WTC11 (cell line): ENCODE data around the gene DENND1B. TPM values are rescaled to one million over a fixed set of nuclear protein-coding genes. Genes with fewer than 3 reads are reported as not detected.

Source experiments
- ATAC-seq: fragments of 200-7000 bp; cut with Tn5 transposase; 2 replicates; pipeline ENCODE4 v1.10.0; 2021; ENCODE audit warnings: mild to moderate bottlenecking, moderate library complexity
- CTCF ChIA-PET: fragments of 300-600 bp; sonication (Branson Sonifier 250); formaldehyde crosslinking; loops from one replicate; lab custom pipeline; 2021; ENCODE audit warnings: antibody characterized with exemption; lab: Charles Lee
- POLR2A ChIA-PET: fragments of 350-600 bp; sonication (Branson Sonifier 250); formaldehyde crosslinking; loops from one replicate; lab custom pipeline; 2021; ENCODE audit warnings: antibody characterized with exemption; lab: Charles Lee
- DNase-seq: peaks from one replicate; pipeline ENCODE4 v3.0.0; 2021; ENCODE audit warnings: low spot score
- H3K27ac Mint-ChIP-seq: 2 replicates; pipeline ENCODE4 v1.8.0; 2021; ENCODE audit warnings: mixed read lengths
- H3K27me3 Mint-ChIP-seq: 2 replicates; pipeline ENCODE4 v1.8.0; 2021; ENCODE audit warnings: low read depth, mild to moderate bottlenecking, moderate library complexity, mixed read lengths
- H3K36me3 Mint-ChIP-seq: 2 replicates; pipeline ENCODE4 v1.8.0; 2021; ENCODE audit warnings: mixed read lengths
- H3K4me1 Mint-ChIP-seq: 2 replicates; pipeline ENCODE4 v1.8.0; 2022; ENCODE audit warnings: mixed read lengths
- H3K4me3 Mint-ChIP-seq: 2 replicates; pipeline ENCODE4 v1.8.0; 2021; ENCODE audit warnings: mild to moderate bottlenecking, moderate library complexity, mixed read lengths
- H3K9me3 Mint-ChIP-seq: 2 replicates; pipeline ENCODE4 v1.8.0; 2021; ENCODE audit warnings: mixed read lengths
- ELF4 ChIP-seq: sonication (generic); formaldehyde crosslinking; IDR thresholded peaks from 2 replicates; pipeline ENCODE4 v1.8.1; 2022; ENCODE audit warnings: low read depth, mild to moderate bottlenecking, moderate library complexity, missing genetic modification reagents
- ESRRA ChIP-seq: sonication (generic); formaldehyde crosslinking; IDR thresholded peaks from 2 replicates; pipeline ENCODE4 v1.8.1; 2022; ENCODE audit warnings: mild to moderate bottlenecking, missing genetic modification reagents, borderline replicate concordance
- FOXJ3 ChIP-seq: sonication (generic); formaldehyde crosslinking; IDR thresholded peaks from 2 replicates; pipeline ENCODE4 v1.9.0; 2021; ENCODE audit warnings: missing genetic modification reagents, mild to moderate bottlenecking, borderline replicate concordance
- FOXK1 ChIP-seq: sonication (generic); formaldehyde crosslinking; IDR thresholded peaks from 2 replicates; pipeline ENCODE4 v1.8.0; 2022; ENCODE audit warnings: mild to moderate bottlenecking, moderate library complexity, missing genetic modification reagents
- GABPB1 ChIP-seq: sonication (generic); formaldehyde crosslinking; IDR thresholded peaks from 2 replicates; pipeline ENCODE4 v1.8.1; 2023; ENCODE audit warnings: mild to moderate bottlenecking, missing genetic modification reagents
- HMGA2 ChIP-seq: fragments of 250-450 bp; sonication (Bioruptor Pico); IDR thresholded peaks from 2 replicates; pipeline ENCODE4 v1.4.0; 2021; ENCODE audit warnings: mild to moderate bottlenecking, moderate library complexity
- KAT7 ChIP-seq: sonication (generic); formaldehyde crosslinking; IDR thresholded peaks from 2 replicates; pipeline ENCODE4 v1.8.1; 2023; ENCODE audit warnings: missing genetic modification reagents, mild to moderate bottlenecking, borderline replicate concordance
- NFE2L1 ChIP-seq: sonication (generic); formaldehyde crosslinking; IDR thresholded peaks from 2 replicates; pipeline ENCODE4 v1.8.1; 2023; ENCODE audit warnings: missing genetic modification reagents
- SMAD3 ChIP-seq: sonication (generic); formaldehyde crosslinking; IDR thresholded peaks from 2 replicates; pipeline ENCODE4 v1.8.0; 2022; ENCODE audit warnings: missing genetic modification reagents, mild to moderate bottlenecking, borderline replicate concordance
- SOX15 ChIP-seq: fragments of 250-450 bp; sonication (Bioruptor Pico); IDR thresholded peaks from 2 replicates; pipeline ENCODE4 v1.9.0; 2021; ENCODE audit warnings: mild to moderate bottlenecking
- TCF7 ChIP-seq: sonication (generic); formaldehyde crosslinking; IDR thresholded peaks from 2 replicates; pipeline ENCODE4 v1.8.0; 2022; ENCODE audit warnings: mild to moderate bottlenecking, low read depth, missing genetic modification reagents, moderate library complexity
- TEAD1 ChIP-seq: sonication (generic); formaldehyde crosslinking; IDR thresholded peaks from 2 replicates; pipeline ENCODE4 v1.8.0; 2022; ENCODE audit warnings: mild to moderate bottlenecking, missing genetic modification reagents
- TP53 ChIP-seq: sonication (generic); formaldehyde crosslinking; IDR thresholded peaks from 2 replicates; pipeline ENCODE4 v1.8.1; 2023; ENCODE audit warnings: mild to moderate bottlenecking, missing genetic modification reagents
- ZBTB43 ChIP-seq: sonication (generic); formaldehyde crosslinking; IDR thresholded peaks from 2 replicates; pipeline ENCODE4 v1.8.1; 2023; ENCODE audit warnings: mild to moderate bottlenecking, missing genetic modification reagents
- ZNF281 ChIP-seq: sonication (generic); formaldehyde crosslinking; IDR thresholded peaks from 2 replicates; pipeline ENCODE4 v1.8.0; 2023; ENCODE audit warnings: mild to moderate bottlenecking, missing genetic modification reagents
- ZNF317 ChIP-seq: sonication (generic); formaldehyde crosslinking; IDR thresholded peaks from 2 replicates; pipeline ENCODE4 v1.8.1; 2023; ENCODE audit warnings: low read depth, mild to moderate bottlenecking, moderate library complexity, missing genetic modification reagents, borderline replicate concordance
- ZNF416 ChIP-seq: fragments of 250-450 bp; sonication (Bioruptor Pico); IDR thresholded peaks from 2 replicates; pipeline ENCODE4 v1.9.0; 2021; ENCODE audit warnings: mild to moderate bottlenecking, inconsistent platforms
- ZNF512 ChIP-seq: sonication (generic); formaldehyde crosslinking; IDR thresholded peaks from 2 replicates; pipeline ENCODE4 v1.8.1; 2022; ENCODE audit warnings: missing genetic modification reagents, borderline replicate concordance
- ZSCAN18 ChIP-seq: fragments of 250-450 bp; sonication (Bioruptor Pico); IDR thresholded peaks from 2 replicates; pipeline ENCODE4 v2.1.2; 2022; ENCODE audit warnings: mild to moderate bottlenecking, moderate library complexity
- total RNA-seq: library from RNA; stranded (reverse); gene quantifications from 3 replicates; pipeline ENCODE4 v1.2.3, GENCODE V29; 2021
- TF ChIP-seq, protein P1 (sequence below): sonication (generic); formaldehyde crosslinking; IDR thresholded peaks from 2 replicates; pipeline ENCODE4 v1.8.1; 2022; ENCODE audit warnings: low read depth, missing genetic modification reagents, borderline replicate concordance
- TF ChIP-seq, protein P2 (sequence below): sonication (generic); formaldehyde crosslinking; IDR thresholded peaks from 2 replicates; pipeline ENCODE4 v1.8.1; 2023; ENCODE audit warnings: mild to moderate bottlenecking, moderate library complexity, missing genetic modification reagents
- TF ChIP-seq, protein P3 (sequence below): sonication (generic); formaldehyde crosslinking; IDR thresholded peaks from 2 replicates; pipeline ENCODE4 v1.8.0; 2022; ENCODE audit warnings: mild to moderate bottlenecking, missing genetic modification reagents

DENND1B gene
- total RNA-seq, 1 experiment from 2014 or later: 4.3 TPM

DNA sequence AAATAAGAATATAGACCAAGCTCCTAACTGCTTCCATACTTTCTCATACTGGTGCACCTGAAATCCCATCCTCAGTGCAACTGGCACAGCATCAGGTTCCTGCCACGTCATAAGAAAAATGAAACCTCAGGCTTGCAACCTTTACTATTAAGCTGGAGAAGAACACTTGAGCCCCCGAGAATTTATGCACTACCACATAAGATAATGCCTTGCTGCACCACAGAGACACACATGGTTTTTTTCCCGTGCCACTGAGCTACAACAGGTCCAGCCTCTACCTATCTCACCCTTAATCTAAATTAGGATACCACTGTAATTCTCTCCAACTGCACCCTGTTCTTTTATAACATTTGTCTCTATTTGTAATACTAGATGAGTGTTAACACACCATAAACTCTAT is 174.5 kb downstream of the DENND1B start:
- no peak for TF ChIP-seq SMAD3 (CRISPR knock-in tag)
- TF ChIP-seq ZNF317 (CRISPR knock-in tag): no peak
- no peak for TF ChIP-seq KAT7 (CRISPR knock-in tag)
- TF ChIP-seq ZNF281 (CRISPR knock-in tag): no peak
- no peak for TF ChIP-seq NFE2L1 (CRISPR knock-in tag)
- TF ChIP-seq FOXK1 (CRISPR knock-in tag): no peak
- TF ChIP-seq ZBTB43 (CRISPR knock-in tag): no peak
- TF ChIP-seq, protein P1, sequence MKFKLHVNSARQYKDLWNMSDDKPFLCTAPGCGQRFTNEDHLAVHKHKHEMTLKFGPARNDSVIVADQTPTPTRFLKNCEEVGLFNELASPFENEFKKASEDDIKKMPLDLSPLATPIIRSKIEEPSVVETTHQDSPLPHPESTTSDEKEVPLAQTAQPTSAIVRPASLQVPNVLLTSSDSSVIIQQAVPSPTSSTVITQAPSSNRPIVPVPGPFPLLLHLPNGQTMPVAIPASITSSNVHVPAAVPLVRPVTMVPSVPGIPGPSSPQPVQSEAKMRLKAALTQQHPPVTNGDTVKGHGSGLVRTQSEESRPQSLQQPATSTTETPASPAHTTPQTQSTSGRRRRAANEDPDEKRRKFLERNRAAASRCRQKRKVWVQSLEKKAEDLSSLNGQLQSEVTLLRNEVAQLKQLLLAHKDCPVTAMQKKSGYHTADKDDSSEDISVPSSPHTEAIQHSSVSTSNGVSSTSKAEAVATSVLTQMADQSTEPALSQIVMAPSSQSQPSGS (CRISPR knock-in tag): no peak
- TF ChIP-seq GABPB1 (CRISPR knock-in tag): no peak
- no peak for TF ChIP-seq TCF7 (CRISPR knock-in tag)
- no peak for TF ChIP-seq FOXJ3 (CRISPR knock-in tag)
- TF ChIP-seq, protein P2, sequence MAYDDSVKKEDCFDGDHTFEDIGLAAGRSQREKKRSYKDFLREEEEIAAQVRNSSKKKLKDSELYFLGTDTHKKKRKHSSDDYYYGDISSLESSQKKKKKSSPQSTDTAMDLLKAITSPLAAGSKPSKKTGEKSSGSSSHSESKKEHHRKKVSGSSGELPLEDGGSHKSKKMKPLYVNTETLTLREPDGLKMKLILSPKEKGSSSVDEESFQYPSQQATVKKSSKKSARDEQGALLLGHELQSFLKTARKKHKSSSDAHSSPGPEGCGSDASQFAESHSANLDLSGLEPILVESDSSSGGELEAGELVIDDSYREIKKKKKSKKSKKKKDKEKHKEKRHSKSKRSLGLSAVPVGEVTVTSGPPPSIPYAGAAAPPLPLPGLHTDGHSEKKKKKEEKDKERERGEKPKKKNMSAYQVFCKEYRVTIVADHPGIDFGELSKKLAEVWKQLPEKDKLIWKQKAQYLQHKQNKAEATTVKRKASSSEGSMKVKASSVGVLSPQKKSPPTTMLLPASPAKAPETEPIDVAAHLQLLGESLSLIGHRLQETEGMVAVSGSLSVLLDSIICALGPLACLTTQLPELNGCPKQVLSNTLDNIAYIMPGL: no peak
- TF ChIP-seq ELF4: no peak
- TF ChIP-seq SOX15 (CRISPR knock-in tag): no peak
- TF ChIP-seq TEAD1 (CRISPR knock-in tag): no peak
- no peak for DNase-seq
- no peak for ATAC-seq
- no peaks in the 10 kb centered on the region for H3K9me3 Mint-ChIP-seq
- no peak overlapping the region for H3K27ac Mint-ChIP-seq
- no peaks in the 10 kb centered on the region for H3K27me3 Mint-ChIP-seq
- CTCF ChIA-PET: no interaction called here
- POLR2A ChIA-PET: no interaction called here
- H3K36me3 Mint-ChIP-seq: no peaks in the 10 kb centered on the region
- no peaks in the 10 kb centered on the region; the same call in 1 of the 2 replicates for H3K4me1 Mint-ChIP-seq
- H3K4me3 Mint-ChIP-seq: no peak overlapping the region

- no peak overlapping the region for H3K4me3 Mint-ChIP-seq
- CTCF ChIA-PET: no interaction called here
- no peak for TF ChIP-seq TCF7 (CRISPR knock-in tag)
- no peak for TF ChIP-seq FOXK1 (CRISPR knock-in tag)
- TF ChIP-seq ESRRA (CRISPR knock-in tag): no peak
- no peak for TF ChIP-seq ZNF512
- no peak for TF ChIP-seq TP53 (CRISPR knock-in tag)
- TF ChIP-seq ZSCAN18 (CRISPR knock-in tag): no peak
- no peak for TF ChIP-seq HMGA2
- TF ChIP-seq, protein P3, sequence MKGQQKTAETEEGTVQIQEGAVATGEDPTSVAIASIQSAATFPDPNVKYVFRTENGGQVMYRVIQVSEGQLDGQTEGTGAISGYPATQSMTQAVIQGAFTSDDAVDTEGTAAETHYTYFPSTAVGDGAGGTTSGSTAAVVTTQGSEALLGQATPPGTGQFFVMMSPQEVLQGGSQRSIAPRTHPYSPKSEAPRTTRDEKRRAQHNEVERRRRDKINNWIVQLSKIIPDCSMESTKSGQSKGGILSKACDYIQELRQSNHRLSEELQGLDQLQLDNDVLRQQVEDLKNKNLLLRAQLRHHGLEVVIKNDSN: no peak
- TF ChIP-seq ZNF416 (CRISPR knock-in tag): no peak
These were observed 175.5 kb downstream of the DENND1B start for GRCh38 chr1:197599789-197600188.

More at GRCh38 chr1:197599789-197600188, 175.5 kb downstream of the DENND1B start:
- no peaks in the 10 kb centered on the region for H3K9me3 Mint-ChIP-seq
- peaks cover 9% of the 10 kb centered on the region for H3K4me1 Mint-ChIP-seq
- ATAC-seq (no peak), DNase-seq (no peak)
- POLR2A ChIA-PET: no interaction called here
- no peaks in the 10 kb centered on the region for H3K36me3 Mint-ChIP-seq
- H3K27ac Mint-ChIP-seq: no peak overlapping the region
- no peaks in the 10 kb centered on the region for H3K27me3 Mint-ChIP-seq
